ENCODE data around the gene STAG2. TPM values are rescaled to one million over a fixed set of nuclear protein-coding genes. Genes with fewer than 3 reads are reported as not detected.

The STAG2 gene
- total RNA-seq, 1 donor from 2014 or later = 88.2 TPM

GRCh38 chrX:123975180-123975579 lies 13.7 kb downstream of the STAG2 start:
- H3K27ac ChIP-seq = no peak overlapping the region
- H3K36me3 ChIP-seq = no peaks in the 10 kb centered on the region
- intact Hi-C loops (cut with DNase I) = no loop called here
- H3K4me1 ChIP-seq = peaks cover 51% of the 10 kb centered on the region
- DNase-seq (no peak), ATAC-seq (no peak)
- H3K4me3 ChIP-seq = no peak overlapping the region
- no peaks in the 10 kb centered on the region for H3K27me3 ChIP-seq (ENCODE audit: low read depth)
- TF ChIP-seq CTCF (IDR thresholded peaks at IDR 0.05) = no peak
- no peaks in the 10 kb centered on the region for H3K9me3 ChIP-seq

GRCh38 chrX:123976706-123977316 lies 15.3 kb downstream of the STAG2 start:
- no peaks in the 10 kb centered on the region for H3K36me3 ChIP-seq
- intact Hi-C loops (cut with DNase I) = no loop called here
- ATAC-seq (peak in 1 of 2 donors; percentile 72), DNase-seq (no peak)
- no peaks in the 10 kb centered on the region for H3K9me3 ChIP-seq
- no peak overlapping the region for H3K4me3 ChIP-seq
- no peaks in the 10 kb centered on the region for H3K27me3 ChIP-seq (ENCODE audit: low read depth)
- no peak overlapping the region for H3K27ac ChIP-seq
- peaks cover 50% of the 10 kb centered on the region for H3K4me1 ChIP-seq
- TF ChIP-seq CTCF (IDR thresholded peaks at IDR 0.05) = peak; percentile 21

GRCh38 chrX:123983240-123983639 lies 21.7 kb downstream of the STAG2 start:
- Histone ChIP-seq H3K9me3 (no peaks in the 10 kb centered on the region), H3K4me1 (peaks cover 32% of the 10 kb centered on the region), H3K27me3 (ENCODE audit: low read depth) (no peaks in the 10 kb centered on the region), H3K4me3 (no peak overlapping the region), H3K36me3 (no peaks in the 10 kb centered on the region), H3K27ac (no peak overlapping the region)
- no peak for TF ChIP-seq CTCF (IDR thresholded peaks at IDR 0.05)
- no peak for DNase-seq
- intact Hi-C loops (cut with DNase I) = no loop called here
- no peak for ATAC-seq

GRCh38 chrX:123986377-123986776 lies 24.9 kb downstream of the STAG2 start:
- DNase-seq (no peak), ATAC-seq (no peak)
- no peak overlapping the region for H3K27ac ChIP-seq
- no peak overlapping the region for H3K4me3 ChIP-seq
- no peaks in the 10 kb centered on the region for H3K36me3 ChIP-seq
- H3K27me3 ChIP-seq (ENCODE audit: low read depth) = no peaks in the 10 kb centered on the region
- intact Hi-C loops (cut with DNase I) = no loop called here
- TF ChIP-seq CTCF (IDR thresholded peaks at IDR 0.05) = no peak
- H3K4me1 ChIP-seq = peaks cover 7% of the 10 kb centered on the region
- no peaks in the 10 kb centered on the region for H3K9me3 ChIP-seq

- no peak for TF ChIP-seq CTCF (IDR thresholded peaks at IDR 0.05)
- intact Hi-C loops (cut with DNase I) = no loop called here
- ATAC-seq (peak in 1 of 2 donors; percentile 26), DNase-seq (no peak)
- Histone ChIP-seq H3K4me3 (no peak overlapping the region), H3K9me3 (no peaks in the 10 kb centered on the region), H3K27me3 (ENCODE audit: low read depth) (no peaks in the 10 kb centered on the region), H3K27ac (no peak overlapping the region), H3K36me3 (no peaks in the 10 kb centered on the region), H3K4me1 (peaks cover 4% of the 10 kb centered on the region)
Observed at GRCh38 chrX:123988423-123989111, 27.1 kb downstream of the STAG2 start.

Measured in lower lobe of right lung (tissue), 2 donors.